A549 treated with ZK216348 at 1 μM for 4 hours (cell line): ENCODE measurements around the gene IRF9. TPM values are rescaled to one million over a fixed set of nuclear protein-coding genes. Genes with fewer than 3 reads are reported as not detected.

ENCODE experiments used
- total RNA-seq: library from RNA; stranded (reverse); fragments of 200-300 nt; extraction: Qiagen RNA extraction; gene quantifications from 5 replicates; pipeline ENCODE4 v1.2.3, GENCODE V29; 2022; ENCODE audit warnings: low read depth

Gene IRF9
- total RNA-seq, 1 experiment from 2014 or later: 16.9 TPM

Other genes with a start within 250 kb of the IRF9 start
- 36.9 to 51.1 TPM (median 48.9 TPM) in 5 replicates for gene DHRS4, start 207.5 kb upstream of the IRF9 start, total RNA-seq
- 23.2 to 36.3 TPM (median 32.1 TPM) in 5 replicates for gene DHRS4L2, start 172.3 kb upstream of the IRF9 start, total RNA-seq
- gene CARMIL3, start 109.3 kb upstream of the IRF9 start, total RNA-seq: 0.22 to 0.74 TPM (median 0.60 TPM) in 5 replicates
- gene CPNE6, start 89.7 kb upstream of the IRF9 start, total RNA-seq: not detected in 5 replicates
- 13.5 to 21.1 TPM (median 19.2 TPM) in 5 replicates for gene PCK2, start 67.0 kb upstream of the IRF9 start, total RNA-seq
- gene DCAF11, start 46.5 kb upstream of the IRF9 start, total RNA-seq: 19.4 to 22.4 TPM (median 21.7 TPM) in 5 replicates
- gene NRL, start 46.3 kb upstream of the IRF9 start, total RNA-seq: 0.53 to 0.97 TPM (median 0.65 TPM) in 5 replicates
- gene FITM1, start 30.6 kb upstream of the IRF9 start, total RNA-seq: not detected in 5 replicates
- gene PSME1, start 25.1 kb upstream of the IRF9 start, total RNA-seq: 149 to 185 TPM (median 165 TPM) in 5 replicates
- gene EMC9, start 19.7 kb upstream of the IRF9 start, total RNA-seq: 37.8 to 64.0 TPM (median 62.7 TPM) in 5 replicates
- gene PSME2, start 14.7 kb upstream of the IRF9 start, total RNA-seq: 149 to 205 TPM (median 163 TPM) in 5 replicates
- 14.7 to 35.4 TPM (median 31.7 TPM) in 5 replicates for gene RNF31, start 13.8 kb upstream of the IRF9 start, total RNA-seq
- 2.6 to 6.5 TPM (median 4.6 TPM) in 5 replicates for gene REC8, start 10.8 kb downstream of the IRF9 start, total RNA-seq
- gene IPO4, start 27.6 kb downstream of the IRF9 start, total RNA-seq: 51.4 to 91.8 TPM (median 77.1 TPM) in 5 replicates
- 48.0 to 74.0 TPM (median 66.9 TPM) in 5 replicates for gene TM9SF1, start 34.2 kb downstream of the IRF9 start, total RNA-seq
- not detected in 5 replicates for gene TSSK4, start 44.4 kb downstream of the IRF9 start, total RNA-seq
- gene CHMP4A, start 52.2 kb downstream of the IRF9 start, total RNA-seq: 76.7 to 107 TPM (median 84.4 TPM) in 5 replicates
- gene MDP1, start 54.8 kb downstream of the IRF9 start, total RNA-seq: 22.6 to 33.8 TPM (median 29.9 TPM) in 5 replicates
- gene NEDD8, start 71.1 kb downstream of the IRF9 start, total RNA-seq: 456 to 538 TPM (median 471 TPM) in 5 replicates
- 53.6 to 67.0 TPM (median 57.2 TPM) in 5 replicates for gene GMPR2, start 71.7 kb downstream of the IRF9 start, total RNA-seq
- 31.9 to 41.7 TPM (median 36.3 TPM) in 5 replicates for gene TINF2, start 81.4 kb downstream of the IRF9 start, total RNA-seq
- 0.72 to 1.3 TPM (median 0.74 TPM) in 5 replicates for gene TGM1, start 101.9 kb downstream of the IRF9 start, total RNA-seq
- gene RABGGTA, start 110.3 kb downstream of the IRF9 start, total RNA-seq: 13.7 to 19.6 TPM (median 18.4 TPM) in 5 replicates
- gene DHRS1, start 138.5 kb downstream of the IRF9 start, total RNA-seq: 9.5 to 15.2 TPM (median 13.7 TPM) in 5 replicates
- gene NOP9, start 138.6 kb downstream of the IRF9 start, total RNA-seq: 11.6 to 19.3 TPM (median 18.7 TPM) in 5 replicates
- gene CIDEB, start 146.7 kb downstream of the IRF9 start, total RNA-seq: 0.12 to 0.21 TPM (median 0.18 TPM) in 4 of 5 replicates, not detected in the other
- 2.0 to 6.3 TPM (median 5.6 TPM) in 5 replicates for gene LTB4R2, start 148.9 kb downstream of the IRF9 start, total RNA-seq
- 3.2 to 6.8 TPM (median 5.9 TPM) in 5 replicates for gene LTB4R, start 150.2 kb downstream of the IRF9 start, total RNA-seq
- gene ADCY4, start 173.8 kb downstream of the IRF9 start, total RNA-seq: 0.21 TPM in 1 of 5 replicates, not detected in the others
- gene RIPK3, start 178.7 kb downstream of the IRF9 start, total RNA-seq: not detected in 5 replicates
- gene NFATC4, start 206.9 kb downstream of the IRF9 start, total RNA-seq: 0.15 to 0.36 TPM (median 0.25 TPM) in 4 of 5 replicates, not detected in the other
- 0.25 to 0.57 TPM (median 0.27 TPM) in 5 replicates for gene NYNRIN, start 237.7 kb downstream of the IRF9 start, total RNA-seq